Nephron (organoid): ENCODE data around the gene PLD1.
A peak's percentile ranks its signal among the peaks of the same experiment; 100 is the strongest.

Experiments
- H3K27ac Mint-ChIP-seq, 3 experiments: 2 replicates each; pipeline ENCODE4 v1.8.0; 2020; ENCODE audit warnings: mixed read lengths in 3 of 3, mild to moderate bottlenecking in 2 of 3, moderate library complexity in 1 of 3
- H3K27me3 Mint-ChIP-seq: 2 replicates; pipeline ENCODE4 v1.8.0; 2021; ENCODE audit warnings: low read depth, mild to moderate bottlenecking, moderate library complexity, mixed read lengths
- H3K36me3 Mint-ChIP-seq: 2 replicates; pipeline ENCODE4 v1.8.0; 2020; ENCODE audit warnings: low read depth, mixed read lengths
- H3K4me1 Mint-ChIP-seq: 2 replicates; pipeline ENCODE4 v1.8.0; 2020; ENCODE audit warnings: mixed read lengths
- H3K4me3 Mint-ChIP-seq, 3 experiments: 2 replicates each; pipeline ENCODE4 v1.8.0; 2020; ENCODE audit warnings: mild to moderate bottlenecking in 3 of 3, mixed read lengths in 3 of 3, moderate library complexity in 2 of 3
- H3K9me3 Mint-ChIP-seq: 2 replicates; pipeline ENCODE4 v1.8.0; 2020; ENCODE audit warnings: mixed read lengths
- CTCF ChIP-seq, 3 experiments: fragments of 200-600 bp; sonication (generic); IDR thresholded peaks; one replicate each; pipeline ENCODE4 v1.5.0; 2021; ENCODE audit warnings: antibody characterized with exemption in 3 of 3; ENCODE audit not compliant: unreplicated experiment in 3 of 3

PLD1 gene

GRCh38 chr3:171811913-171812335 is 1.6 kb upstream of the PLD1 start:
- H3K4me3 Mint-ChIP-seq: peak overlapping the region; percentile 65 to 86 (median 81)
- no peaks in the 10 kb centered on the region for H3K36me3 Mint-ChIP-seq
- peak overlapping the region in 2 of 3 experiments; percentile 52 to 76 for H3K27ac Mint-ChIP-seq
- peaks cover 6% of the 10 kb centered on the region for H3K9me3 Mint-ChIP-seq
- peaks cover 3% of the 10 kb centered on the region for H3K27me3 Mint-ChIP-seq
- no peak for TF ChIP-seq CTCF (IDR thresholded peaks at IDR 0.05; ENCODE audit: unreplicated experiment in 3 of 3)
- peaks cover 26% of the 10 kb centered on the region for H3K4me1 Mint-ChIP-seq

- no peak for TF ChIP-seq CTCF (IDR thresholded peaks at IDR 0.05; ENCODE audit: unreplicated experiment in 3 of 3)
- H3K4me3 Mint-ChIP-seq: peak overlapping the region; percentile 81 to 86 (median 81)
- peak overlapping the region; percentile 21 to 76 (median 52) for H3K27ac Mint-ChIP-seq
- peaks cover 29% of the 10 kb centered on the region for H3K4me1 Mint-ChIP-seq
- no peaks in the 10 kb centered on the region for H3K36me3 Mint-ChIP-seq
- peaks cover 3% of the 10 kb centered on the region for H3K27me3 Mint-ChIP-seq
- peaks cover 5% of the 10 kb centered on the region for H3K9me3 Mint-ChIP-seq
Measured at GRCh38 chr3:171811295-171811912, 1.1 kb upstream of the PLD1 start.

GRCh38 chr3:171810629-171811294 is 479 bp upstream of the PLD1 start:
- H3K36me3 Mint-ChIP-seq: no peaks in the 10 kb centered on the region
- H3K27ac Mint-ChIP-seq: peak overlapping the region; percentile 27 to 89 (median 74)
- peaks cover 26% of the 10 kb centered on the region for H3K4me1 Mint-ChIP-seq
- TF ChIP-seq CTCF (IDR thresholded peaks at IDR 0.05; ENCODE audit: unreplicated experiment in 3 of 3): no peak
- H3K4me3 Mint-ChIP-seq: peak overlapping the region; percentile 81 to 86 (median 81)
- peaks cover 3% of the 10 kb centered on the region for H3K27me3 Mint-ChIP-seq
- H3K9me3 Mint-ChIP-seq: peaks cover 3% of the 10 kb centered on the region

- Mint-ChIP-seq H3K27ac (peak overlapping the region; percentile 73 to 95 (median 91)), H3K27me3 (peaks cover 3% of the 10 kb centered on the region), H3K9me3 (no peaks in the 10 kb centered on the region), H3K4me1 (peaks cover 31% of the 10 kb centered on the region), H3K36me3 (no peaks in the 10 kb centered on the region), H3K4me3 (peak overlapping the region; percentile 81 to 89 (median 86))
- no peak for TF ChIP-seq CTCF (IDR thresholded peaks at IDR 0.05; ENCODE audit: unreplicated experiment in 3 of 3)
Measured at GRCh38 chr3:171809611-171809860, 747 bp downstream of the PLD1 start.

GRCh38 chr3:171807806-171808205 is 2.5 kb downstream of the PLD1 start:
- Mint-ChIP-seq H3K36me3 (no peaks in the 10 kb centered on the region), H3K9me3 (no peaks in the 10 kb centered on the region), H3K27ac (peak overlapping the region in 1 of 3 experiments; percentile 77), H3K4me1 (peaks cover 38% of the 10 kb centered on the region), H3K4me3 (peak overlapping the region; percentile 55 to 77 (median 72)), H3K27me3 (no peaks in the 10 kb centered on the region)
- no peak for TF ChIP-seq CTCF (IDR thresholded peaks at IDR 0.05; ENCODE audit: unreplicated experiment in 3 of 3)
